HUES48 (cell line): ENCODE results near the gene MSI2.

Experiments used
- H3K27ac ChIP-seq: one replicate; pipeline ENCODE4 v1.7.0; 2013; ENCODE audit warnings: low read depth, low read length, inconsistent platforms
- H3K27me3 ChIP-seq: 2 replicates; pipeline ENCODE4 v1.6.1; 2013; ENCODE audit warnings: mild to moderate bottlenecking, low read length; ENCODE audit not compliant: control insufficient read depth, insufficient read depth
- H3K36me3 ChIP-seq: 2 replicates; pipeline ENCODE4 v1.6.1; 2013; ENCODE audit warnings: low read length; ENCODE audit not compliant: control insufficient read depth, insufficient read depth
- H3K4me1 ChIP-seq: 2 replicates; pipeline ENCODE4 v1.6.1; 2013; ENCODE audit warnings: mild to moderate bottlenecking, low read length; ENCODE audit not compliant: control insufficient read depth, insufficient read depth
- H3K4me3 ChIP-seq: 2 replicates; pipeline ENCODE4 v1.5.1; 2013; ENCODE audit warnings: mild to moderate bottlenecking, low read depth, low read length
- H3K9ac ChIP-seq: 2 replicates; pipeline ENCODE4 v1.6.1; 2013; ENCODE audit warnings: mild to moderate bottlenecking, low read depth, low read length, moderate library complexity
- H3K9me3 ChIP-seq: 2 replicates; pipeline ENCODE4 v1.6.1; 2013; ENCODE audit warnings: low read length; ENCODE audit not compliant: control insufficient read depth, insufficient read depth

The MSI2 gene

DNA sequence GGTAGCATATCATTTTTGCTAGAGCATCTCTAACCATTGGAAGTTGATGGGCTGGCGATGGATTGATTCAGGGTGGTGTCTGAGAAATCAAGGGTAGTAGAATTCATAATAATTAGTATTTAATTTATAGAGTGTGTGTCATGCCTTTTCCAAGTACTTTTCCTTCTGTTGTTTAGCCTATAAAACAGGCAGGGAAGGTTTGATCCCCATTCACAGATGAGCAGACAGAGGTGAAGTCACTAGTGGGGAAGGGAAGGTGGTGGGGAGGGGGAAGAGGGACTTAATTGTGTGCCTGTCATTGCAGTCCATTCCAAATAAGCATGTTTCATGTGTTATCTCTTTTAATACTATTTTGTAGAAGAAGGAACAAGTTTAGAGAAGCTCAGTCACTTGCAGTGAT is 131.3 kb downstream of the MSI2 start:
- no peaks in the 10 kb centered on the region for H3K36me3 ChIP-seq
- H3K4me1 ChIP-seq = peaks cover 28% of the 10 kb centered on the region
- no peaks in the 10 kb centered on the region for H3K9me3 ChIP-seq
- H3K27ac ChIP-seq = no peak overlapping the region
- no peak overlapping the region for H3K4me3 ChIP-seq
- H3K9ac ChIP-seq = no peak overlapping the region
- H3K27me3 ChIP-seq = no peaks in the 10 kb centered on the region

DNA sequence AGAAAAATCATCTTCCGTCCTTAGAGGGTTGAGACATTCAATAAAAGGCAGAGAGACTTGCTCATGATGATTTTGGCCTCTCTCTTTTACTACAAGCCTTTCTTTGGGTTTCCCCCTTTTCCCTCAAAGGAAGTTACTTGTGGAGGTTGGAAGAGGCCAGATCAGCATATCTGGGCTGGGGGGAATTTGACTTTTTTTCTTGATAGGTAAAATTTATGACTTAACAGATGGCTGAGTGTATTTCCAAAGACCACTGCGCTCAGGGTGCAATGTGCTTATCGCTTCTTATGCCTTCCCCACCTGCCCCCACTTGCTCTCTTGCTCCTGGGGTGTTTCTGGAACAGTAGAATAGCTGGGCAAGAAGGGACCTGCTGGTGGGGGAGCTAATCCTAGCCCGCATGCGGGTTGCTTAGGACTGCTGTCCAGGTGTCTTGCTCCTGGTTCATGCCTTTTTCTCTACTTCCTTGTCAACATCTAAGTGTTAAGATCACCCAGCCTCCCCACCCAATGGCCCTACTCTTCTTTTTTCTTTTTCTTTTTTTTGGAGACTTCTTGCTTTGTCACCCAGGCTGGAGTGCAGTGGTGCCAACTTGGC is 131.9 kb downstream of the MSI2 start:
- Histone ChIP-seq H3K9me3 (peaks cover 1% of the 10 kb centered on the region; the same call in 1 of the 2 replicates), H3K27ac (no peak overlapping the region), H3K4me3 (no peak overlapping the region), H3K36me3 (no peaks in the 10 kb centered on the region), H3K9ac (no peak overlapping the region), H3K27me3 (no peaks in the 10 kb centered on the region), H3K4me1 (peaks cover 28% of the 10 kb centered on the region)

GRCh38 chr17:57389473-57389872 is 133.2 kb downstream of the MSI2 start:
- no peak overlapping the region for H3K4me3 ChIP-seq
- peaks cover 3% of the 10 kb centered on the region; the same call in 1 of the 2 replicates for H3K9me3 ChIP-seq
- no peaks in the 10 kb centered on the region for H3K36me3 ChIP-seq
- no peaks in the 10 kb centered on the region for H3K27me3 ChIP-seq
- H3K27ac ChIP-seq = no peak overlapping the region
- no peak overlapping the region for H3K9ac ChIP-seq
- peaks cover 28% of the 10 kb centered on the region for H3K4me1 ChIP-seq

DNA sequence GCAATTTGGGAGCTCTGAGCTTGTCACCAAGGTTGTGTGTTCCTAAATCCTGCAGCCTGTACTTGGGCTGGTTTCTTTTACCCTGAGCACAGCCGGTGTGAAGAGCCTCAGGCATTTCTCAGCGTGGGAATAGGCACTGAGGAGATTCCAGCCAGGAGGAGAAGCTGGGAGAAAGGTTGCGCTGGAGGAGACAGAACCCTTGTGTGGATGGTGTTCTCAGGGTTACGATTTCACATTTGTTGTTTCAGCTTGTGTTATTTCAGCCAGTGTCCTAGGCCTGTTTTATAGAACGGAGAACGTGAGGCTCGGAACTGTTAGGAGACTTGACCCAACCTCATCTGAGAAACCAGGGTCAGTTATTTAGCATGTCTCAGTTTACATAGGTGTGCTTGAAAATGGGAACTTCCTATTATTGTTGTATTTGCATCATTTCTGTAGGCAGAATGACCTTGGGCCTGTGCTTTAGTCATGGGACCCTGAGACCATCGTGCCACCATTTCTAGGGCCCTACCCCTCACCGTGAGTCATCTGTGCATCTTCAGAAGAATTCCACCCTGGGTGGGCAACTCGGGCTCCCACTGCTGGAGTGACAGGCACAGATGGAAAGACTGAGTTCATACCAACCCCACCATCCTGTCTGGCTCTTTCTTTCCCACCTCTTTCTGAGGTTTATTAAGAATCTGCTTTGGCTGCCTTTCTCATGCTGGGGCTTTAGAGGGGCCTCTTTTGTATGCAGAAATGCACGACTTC is 134.9 kb downstream of the MSI2 start:
- Histone ChIP-seq H3K4me1 (peaks cover 35% of the 10 kb centered on the region), H3K4me3 (no peak overlapping the region), H3K9me3 (peaks cover 3% of the 10 kb centered on the region; the same call in 1 of the 2 replicates), H3K36me3 (no peaks in the 10 kb centered on the region), H3K9ac (no peak overlapping the region), H3K27ac (peak overlapping the region; percentile 50), H3K27me3 (no peaks in the 10 kb centered on the region)

DNA sequence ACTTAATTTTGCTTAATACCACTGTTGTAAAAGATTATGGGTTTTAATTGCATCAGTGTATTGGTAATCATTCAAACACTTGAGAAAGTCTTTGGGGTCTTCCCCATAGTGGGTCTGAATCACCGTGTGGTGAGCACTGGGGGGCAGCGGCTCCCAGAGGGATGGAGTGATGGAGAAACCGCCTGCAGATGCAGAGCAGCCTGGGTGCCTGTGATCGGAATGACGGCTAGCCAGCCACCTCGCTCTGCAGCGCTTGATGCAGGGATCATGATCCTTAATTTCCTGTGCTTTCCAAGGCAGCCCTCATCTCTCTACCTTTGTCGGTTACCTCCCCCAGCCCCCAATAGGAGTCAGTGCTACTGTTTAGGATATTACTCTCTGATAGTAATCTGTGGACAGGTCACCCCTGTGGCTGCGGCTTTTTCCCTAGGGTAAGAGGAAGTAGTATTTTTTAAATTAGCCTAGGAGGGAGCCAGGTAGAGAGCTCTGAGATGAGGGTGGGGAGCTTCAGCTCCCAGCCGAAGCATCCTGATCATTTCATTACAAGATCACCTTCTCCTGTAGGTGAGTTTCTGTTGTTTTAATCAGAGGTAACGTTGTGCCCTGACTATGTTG is 135.6 kb downstream of the MSI2 start:
- Histone ChIP-seq H3K36me3 (no peaks in the 10 kb centered on the region), H3K27ac (peak overlapping the region; percentile 50), H3K27me3 (no peaks in the 10 kb centered on the region), H3K9ac (no peak overlapping the region), H3K9me3 (peaks cover 3% of the 10 kb centered on the region; the same call in 1 of the 2 replicates), H3K4me3 (no peak overlapping the region), H3K4me1 (peaks cover 43% of the 10 kb centered on the region)

DNA sequence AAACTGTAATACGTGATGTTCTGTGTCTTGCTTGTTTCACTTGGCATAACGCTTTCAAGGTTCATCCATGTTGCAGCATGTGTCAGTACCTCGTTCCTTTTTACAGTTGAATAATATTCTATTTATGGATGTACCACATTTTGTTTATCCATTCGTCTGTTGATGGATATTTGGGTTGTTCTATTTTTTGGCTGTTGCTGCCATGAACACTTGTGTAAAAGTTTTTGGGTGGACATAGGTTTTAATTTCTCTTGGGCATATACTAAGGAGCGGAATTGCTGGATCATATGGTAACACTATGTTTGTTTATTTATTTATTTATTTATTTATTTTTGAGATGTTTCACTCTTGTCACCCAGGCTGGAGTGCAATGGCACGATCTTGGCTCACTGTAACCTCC is 137.0 kb downstream of the MSI2 start:
- no peak overlapping the region for H3K9ac ChIP-seq
- H3K27ac ChIP-seq = no peak overlapping the region
- no peaks in the 10 kb centered on the region for H3K27me3 ChIP-seq
- H3K36me3 ChIP-seq = no peaks in the 10 kb centered on the region
- H3K4me3 ChIP-seq = no peak overlapping the region
- H3K9me3 ChIP-seq = peaks cover 3% of the 10 kb centered on the region; the same call in 1 of the 2 replicates
- H3K4me1 ChIP-seq = peaks cover 44% of the 10 kb centered on the region

DNA sequence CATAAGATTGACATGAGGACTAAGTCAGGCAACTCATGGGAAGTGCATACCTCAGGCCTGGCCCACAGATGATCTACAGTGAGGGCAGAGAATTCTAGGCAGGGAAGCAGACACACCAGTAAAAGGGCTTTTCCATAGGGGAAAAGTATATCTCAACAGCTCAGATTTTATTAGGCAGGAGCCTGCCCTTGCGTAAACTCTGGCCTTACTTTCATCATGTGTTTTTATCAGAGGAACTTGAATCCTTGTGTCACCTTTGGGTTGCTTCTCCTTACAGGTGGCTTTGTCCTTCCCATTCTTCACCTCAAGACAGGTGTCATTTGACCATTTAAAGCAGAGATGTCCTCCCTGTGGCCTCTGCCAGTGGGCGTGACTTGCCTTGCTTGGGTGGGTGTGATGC is 138.1 kb downstream of the MSI2 start:
- H3K27me3 ChIP-seq = no peaks in the 10 kb centered on the region
- peaks cover 3% of the 10 kb centered on the region; the same call in 1 of the 2 replicates for H3K9me3 ChIP-seq
- no peak overlapping the region for H3K27ac ChIP-seq
- H3K4me1 ChIP-seq = peaks cover 44% of the 10 kb centered on the region
- no peak overlapping the region for H3K9ac ChIP-seq
- no peaks in the 10 kb centered on the region for H3K36me3 ChIP-seq
- no peak overlapping the region for H3K4me3 ChIP-seq

DNA sequence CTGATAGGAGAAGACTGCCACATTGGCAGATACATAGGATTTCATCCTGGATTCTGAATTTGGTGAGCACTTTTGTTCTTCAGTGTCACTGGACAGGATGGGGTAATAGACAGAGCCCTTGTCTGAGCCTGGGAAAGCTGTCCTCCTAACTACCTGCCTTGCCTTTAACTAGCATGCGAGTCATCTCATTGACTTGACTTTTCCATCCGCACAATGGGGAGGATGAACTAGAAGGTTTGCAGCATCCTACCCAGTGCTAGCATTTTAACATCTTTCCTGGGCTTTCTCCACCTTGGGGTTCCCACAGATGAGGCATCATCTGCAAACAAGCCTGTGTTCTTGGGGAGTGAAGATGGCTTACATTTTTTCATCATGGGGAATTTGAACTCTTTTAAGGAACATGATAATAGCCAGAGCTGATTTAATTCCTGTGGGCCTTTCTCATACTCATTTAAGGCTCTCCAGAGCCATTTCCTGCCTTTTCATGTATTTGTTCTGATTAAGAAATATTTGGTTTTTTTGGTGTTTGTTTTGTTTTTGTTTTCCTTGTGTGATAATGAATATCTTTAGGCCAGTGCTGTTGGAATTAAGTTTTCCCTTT is 139.5 kb downstream of the MSI2 start:
- no peak overlapping the region for H3K27ac ChIP-seq

GRCh38 chr17:57396511-57396921 is 140.2 kb downstream of the MSI2 start:
- H3K9me3 ChIP-seq = peaks cover 3% of the 10 kb centered on the region; the same call in 1 of the 2 replicates
- no peak overlapping the region for H3K27ac ChIP-seq
- H3K27me3 ChIP-seq = no peaks in the 10 kb centered on the region
- H3K36me3 ChIP-seq = 0 out of 2 replicates have a peak, but pooled peaks cover under 1% of the 10 kb centered on the region
- no peak overlapping the region for H3K9ac ChIP-seq
- no peak overlapping the region for H3K4me3 ChIP-seq
- peaks cover 26% of the 10 kb centered on the region for H3K4me1 ChIP-seq

More for the DNA sequence above, 139.5 kb downstream of the MSI2 start:
- Histone ChIP-seq H3K27me3 (no peaks in the 10 kb centered on the region), H3K4me1 (peaks cover 33% of the 10 kb centered on the region), H3K9me3 (peaks cover 3% of the 10 kb centered on the region; the same call in 1 of the 2 replicates), H3K4me3 (no peak overlapping the region), H3K9ac (no peak overlapping the region), H3K36me3 (no peaks in the 10 kb centered on the region)

DNA sequence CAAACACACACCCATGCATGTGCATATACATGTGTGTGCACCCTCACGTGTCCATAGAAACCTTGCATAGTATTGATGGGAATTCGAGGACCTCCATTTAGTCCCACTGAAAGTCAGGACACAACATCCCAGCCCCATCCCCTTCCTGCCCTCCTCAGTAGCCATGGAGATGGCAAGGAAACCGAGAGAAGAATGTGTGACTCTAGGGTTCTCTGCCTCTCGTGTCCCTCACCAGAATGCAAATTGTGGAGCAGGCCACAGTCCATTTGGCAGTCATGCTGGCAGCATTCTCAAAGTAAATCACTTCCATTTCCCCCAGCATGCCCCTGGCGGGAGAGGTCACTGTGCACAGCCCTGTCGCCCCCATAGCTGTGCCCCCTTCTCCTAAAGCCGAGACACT is 141.1 kb downstream of the MSI2 start:
- H3K27ac ChIP-seq = no peak overlapping the region
- H3K9ac ChIP-seq = no peak overlapping the region
- peaks cover 17% of the 10 kb centered on the region for H3K4me1 ChIP-seq
- H3K4me3 ChIP-seq = no peak overlapping the region
- peaks cover 10% of the 10 kb centered on the region; the same call in 1 of the 2 replicates for H3K36me3 ChIP-seq
- no peaks in the 10 kb centered on the region for H3K27me3 ChIP-seq
- H3K9me3 ChIP-seq = peaks cover 3% of the 10 kb centered on the region; the same call in 1 of the 2 replicates
